Stimulated activated CD8-positive, alpha-beta memory T cell treated with anti-CD3 and anti-CD28 coated beads, Interleukin-15, amount 100 ng/mL, for 48 hours (primary cell): ENCODE results near the gene GAS6.
"Not testable (repeated sequence)": the region's sequence is repeated elsewhere in the genome, so short reads cannot be mapped to it uniquely, and the experiment has no call there.

ENCODE experiments used
- DNase-seq, 2 donors: peaks; one replicate each; pipeline ENCODE4 v3.0.0-alpha.2; 2020; ENCODE audit warnings: low read depth in 2 of 2

GAS6 gene

GRCh38 chr13:113837560-113838355 is 26.1 kb downstream of the GAS6 start:
- no peak for DNase-seq

- no peak for DNase-seq
Measured at GRCh38 chr13:113836768-113837559, 26.9 kb downstream of the GAS6 start.

- no peak for DNase-seq
Measured at GRCh38 chr13:113835461-113836270, 28.2 kb downstream of the GAS6 start.

- DNase-seq = no peak
Measured at GRCh38 chr13:113834496-113835200, 29.2 kb downstream of the GAS6 start.

- DNase-seq = not testable (repeated sequence)
Measured at GRCh38 chr13:113834006-113834405, 29.9 kb downstream of the GAS6 start.

- DNase-seq = no peak
Measured at GRCh38 chr13:113833111-113833830, 30.6 kb downstream of the GAS6 start.

- DNase-seq = no peak
Measured at GRCh38 chr13:113832631-113833030, 31.2 kb downstream of the GAS6 start.

GRCh38 chr13:113832205-113832604 is 31.7 kb downstream of the GAS6 start:
- DNase-seq = no peak

GRCh38 chr13:113831061-113831460 is 32.8 kb downstream of the GAS6 start:
- no peak for DNase-seq

- DNase-seq = not testable (repeated sequence)
Measured at GRCh38 chr13:113830426-113830950, 33.4 kb downstream of the GAS6 start.

- no peak for DNase-seq
Measured at GRCh38 chr13:113828282-113828825, 35.5 kb downstream of the GAS6 start.

GRCh38 chr13:113827021-113827420 is 36.9 kb downstream of the GAS6 start:
- no peak for DNase-seq

- not testable (repeated sequence) for DNase-seq
Measured at GRCh38 chr13:113826446-113826845, 37.4 kb downstream of the GAS6 start.

- no peak for DNase-seq
Measured at GRCh38 chr13:113825841-113826240, 38.0 kb downstream of the GAS6 start.

GRCh38 chr13:113823771-113824170 is 40.1 kb downstream of the GAS6 start:
- DNase-seq = no peak

- DNase-seq = no peak
Measured at GRCh38 chr13:113822956-113823744, 40.7 kb downstream of the GAS6 start.

GRCh38 chr13:113822266-113822665 is 41.6 kb downstream of the GAS6 start:
- DNase-seq = no peak

- DNase-seq = no peak
Measured at GRCh38 chr13:113821847-113822246, 42.0 kb downstream of the GAS6 start.
